Type B pancreatic cell (in vitro differentiated cells): Measurements from ENCODE around the gene ARL10. TPM values are rescaled to one million over a fixed set of nuclear protein-coding genes. Genes with fewer than 3 reads are reported as not detected.
A peak's percentile ranks its signal among the peaks of the same experiment; 100 is the strongest.

ENCODE experiments used
- DNase-seq: peaks from one replicate; pipeline ENCODE4 v3.0.0; 2021; ENCODE audit warnings: mixed read lengths; ENCODE audit not compliant: unreplicated experiment; ENCODE audit errors: extremely low spot score
- H3K27ac Mint-ChIP-seq: 2 replicates; pipeline ENCODE4 v1.8.0; 2021; ENCODE audit warnings: mild to moderate bottlenecking, mixed read lengths
- H3K27me3 Mint-ChIP-seq: 2 replicates; pipeline ENCODE4 v1.8.0; 2021; ENCODE audit warnings: mixed read lengths
- H3K36me3 Mint-ChIP-seq: 2 replicates; pipeline ENCODE4 v1.8.0; 2021; ENCODE audit warnings: mixed read lengths
- H3K4me1 Mint-ChIP-seq: one replicate; pipeline ENCODE4 v1.8.0; 2021; ENCODE audit warnings: mixed read lengths; ENCODE audit not compliant: unreplicated experiment
- H3K4me3 Mint-ChIP-seq: 2 replicates; pipeline ENCODE4 v1.8.0; 2021; ENCODE audit warnings: mild to moderate bottlenecking, mixed read lengths
- H3K9me3 Mint-ChIP-seq: 2 replicates; pipeline ENCODE4 v1.8.0; 2021; ENCODE audit warnings: mixed read lengths
- total RNA-seq: library from RNA; stranded (reverse); gene quantifications from 2 replicates; pipeline ENCODE4 v1.2.1, GENCODE V29; 2021; ENCODE audit warnings: low replicate concordance
- TF ChIP-seq, protein P1 (sequence below): fragments of 200-600 bp; sonication (generic); conservative IDR thresholded peaks from 2 replicates; pipeline ENCODE4 v1.5.0; 2021; ENCODE audit warnings: antibody characterized with exemption, mild to moderate bottlenecking

The ARL10 gene
- total RNA-seq, 1 donor from 2014 or later: 23.4 TPM

DNA sequence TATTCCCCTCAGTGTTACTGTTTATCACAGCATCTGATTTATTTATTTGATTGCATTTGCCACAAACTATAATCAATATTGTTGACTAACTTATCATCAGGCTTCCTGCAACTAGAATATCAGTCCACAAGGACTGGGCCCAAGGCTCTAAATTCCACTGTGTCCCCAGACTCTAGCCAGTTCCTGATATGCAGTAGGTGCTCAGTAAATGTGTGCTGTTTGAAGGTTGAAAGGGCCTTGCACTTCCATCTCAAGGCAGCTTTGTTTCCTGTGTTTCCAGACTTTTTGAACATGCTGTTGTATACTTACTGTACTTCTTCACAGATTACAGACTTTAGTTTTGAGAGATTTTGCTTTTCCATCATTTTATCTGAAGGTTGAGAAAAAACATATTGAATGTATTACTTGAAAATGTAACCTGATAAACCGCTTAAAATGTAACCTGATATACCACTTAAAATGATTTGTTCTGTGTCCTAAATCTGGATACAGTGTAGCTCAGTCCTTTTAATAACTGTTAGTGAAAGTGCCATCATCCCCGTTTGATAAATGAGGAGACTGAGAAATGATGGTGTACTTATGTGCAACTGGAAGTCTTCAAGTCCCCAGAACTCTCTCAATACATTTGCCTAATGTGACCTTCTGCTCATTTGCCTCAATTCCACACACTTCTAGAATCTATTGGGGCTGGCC, 22.4 kb upstream of the ARL10 start:
- H3K27me3 Mint-ChIP-seq: no peaks in the 10 kb centered on the region
- H3K9me3 Mint-ChIP-seq: no peaks in the 10 kb centered on the region
- H3K4me3 Mint-ChIP-seq: no peak overlapping the region
- DNase-seq: no peak
- no peaks in the 10 kb centered on the region for H3K4me1 Mint-ChIP-seq
- TF ChIP-seq, protein P1, sequence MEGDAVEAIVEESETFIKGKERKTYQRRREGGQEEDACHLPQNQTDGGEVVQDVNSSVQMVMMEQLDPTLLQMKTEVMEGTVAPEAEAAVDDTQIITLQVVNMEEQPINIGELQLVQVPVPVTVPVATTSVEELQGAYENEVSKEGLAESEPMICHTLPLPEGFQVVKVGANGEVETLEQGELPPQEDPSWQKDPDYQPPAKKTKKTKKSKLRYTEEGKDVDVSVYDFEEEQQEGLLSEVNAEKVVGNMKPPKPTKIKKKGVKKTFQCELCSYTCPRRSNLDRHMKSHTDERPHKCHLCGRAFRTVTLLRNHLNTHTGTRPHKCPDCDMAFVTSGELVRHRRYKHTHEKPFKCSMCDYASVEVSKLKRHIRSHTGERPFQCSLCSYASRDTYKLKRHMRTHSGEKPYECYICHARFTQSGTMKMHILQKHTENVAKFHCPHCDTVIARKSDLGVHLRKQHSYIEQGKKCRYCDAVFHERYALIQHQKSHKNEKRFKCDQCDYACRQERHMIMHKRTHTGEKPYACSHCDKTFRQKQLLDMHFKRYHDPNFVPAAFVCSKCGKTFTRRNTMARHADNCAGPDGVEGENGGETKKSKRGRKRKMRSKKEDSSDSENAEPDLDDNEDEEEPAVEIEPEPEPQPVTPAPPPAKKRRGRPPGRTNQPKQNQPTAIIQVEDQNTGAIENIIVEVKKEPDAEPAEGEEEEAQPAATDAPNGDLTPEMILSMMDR: no peak
- H3K36me3 Mint-ChIP-seq: peaks cover 31% of the 10 kb centered on the region
- H3K27ac Mint-ChIP-seq: no peak overlapping the region

- Mint-ChIP-seq H3K27me3 (no peaks in the 10 kb centered on the region), H3K4me3 (no peak overlapping the region), H3K9me3 (no peaks in the 10 kb centered on the region), H3K36me3 (peaks cover 56% of the 10 kb centered on the region), H3K27ac (no peak overlapping the region), H3K4me1 (peaks cover 7% of the 10 kb centered on the region)
- TF ChIP-seq, protein P1: no peak
- no peak for DNase-seq
These were observed 14.9 kb upstream of the ARL10 start for GRCh38 chr5:176350416-176350815.

- Mint-ChIP-seq H3K4me1 (peaks cover 7% of the 10 kb centered on the region), H3K27ac (no peak overlapping the region), H3K9me3 (no peaks in the 10 kb centered on the region), H3K36me3 (peaks cover 48% of the 10 kb centered on the region), H3K27me3 (no peaks in the 10 kb centered on the region), H3K4me3 (no peak overlapping the region)
- no peak for DNase-seq
- TF ChIP-seq, protein P1: no peak
These were observed 13.0 kb upstream of the ARL10 start for GRCh38 chr5:176352116-176352878.

GRCh38 chr5:176353533-176353932, 11.8 kb upstream of the ARL10 start:
- H3K27ac Mint-ChIP-seq: no peak overlapping the region
- H3K4me3 Mint-ChIP-seq: no peak overlapping the region
- H3K27me3 Mint-ChIP-seq: no peaks in the 10 kb centered on the region
- no peak for DNase-seq
- H3K4me1 Mint-ChIP-seq: peaks cover 7% of the 10 kb centered on the region
- TF ChIP-seq, protein P1: no peak
- peaks cover 48% of the 10 kb centered on the region for H3K36me3 Mint-ChIP-seq
- H3K9me3 Mint-ChIP-seq: no peaks in the 10 kb centered on the region

GRCh38 chr5:176355400-176356178, 9.7 kb upstream of the ARL10 start:
- H3K36me3 Mint-ChIP-seq: peaks cover 30% of the 10 kb centered on the region
- no peak overlapping the region for H3K4me3 Mint-ChIP-seq
- no peak for DNase-seq
- no peaks in the 10 kb centered on the region for H3K27me3 Mint-ChIP-seq
- TF ChIP-seq, protein P1: peak; percentile 56
- H3K9me3 Mint-ChIP-seq: no peaks in the 10 kb centered on the region
- no peak overlapping the region for H3K27ac Mint-ChIP-seq
- H3K4me1 Mint-ChIP-seq: peaks cover 13% of the 10 kb centered on the region
